AG10803 (cell line): ENCODE data around the gene DRG1.
"Not testable (repeated sequence)": the region's sequence is repeated elsewhere in the genome, so short reads cannot be mapped to it uniquely, and the experiment has no call there.

Source experiments
- DNase-seq: peaks from one replicate; pipeline ENCODE4 v3.0.0; 2010; ENCODE audit warnings: low read depth
- H3K4me3 ChIP-seq: 2 replicates; pipeline ENCODE4 v1.5.1; 2011; ENCODE audit warnings: mild to moderate bottlenecking, low read length, control low read depth
- TF ChIP-seq, protein P1 (sequence below): conservative IDR thresholded peaks from 2 replicates; pipeline ENCODE4 v1.5.1; 2011; ENCODE audit warnings: mild to moderate bottlenecking, low read length, control low read depth, inconsistent platforms

The DRG1 gene

GRCh38 chr22:31363885-31364465, 35.4 kb upstream of the DRG1 start:
- DNase-seq: no peak
- H3K4me3 ChIP-seq: no peak overlapping the region
- TF ChIP-seq, protein P1, sequence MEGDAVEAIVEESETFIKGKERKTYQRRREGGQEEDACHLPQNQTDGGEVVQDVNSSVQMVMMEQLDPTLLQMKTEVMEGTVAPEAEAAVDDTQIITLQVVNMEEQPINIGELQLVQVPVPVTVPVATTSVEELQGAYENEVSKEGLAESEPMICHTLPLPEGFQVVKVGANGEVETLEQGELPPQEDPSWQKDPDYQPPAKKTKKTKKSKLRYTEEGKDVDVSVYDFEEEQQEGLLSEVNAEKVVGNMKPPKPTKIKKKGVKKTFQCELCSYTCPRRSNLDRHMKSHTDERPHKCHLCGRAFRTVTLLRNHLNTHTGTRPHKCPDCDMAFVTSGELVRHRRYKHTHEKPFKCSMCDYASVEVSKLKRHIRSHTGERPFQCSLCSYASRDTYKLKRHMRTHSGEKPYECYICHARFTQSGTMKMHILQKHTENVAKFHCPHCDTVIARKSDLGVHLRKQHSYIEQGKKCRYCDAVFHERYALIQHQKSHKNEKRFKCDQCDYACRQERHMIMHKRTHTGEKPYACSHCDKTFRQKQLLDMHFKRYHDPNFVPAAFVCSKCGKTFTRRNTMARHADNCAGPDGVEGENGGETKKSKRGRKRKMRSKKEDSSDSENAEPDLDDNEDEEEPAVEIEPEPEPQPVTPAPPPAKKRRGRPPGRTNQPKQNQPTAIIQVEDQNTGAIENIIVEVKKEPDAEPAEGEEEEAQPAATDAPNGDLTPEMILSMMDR: no peak

GRCh38 chr22:31367426-31367825, 32.0 kb upstream of the DRG1 start:
- TF ChIP-seq, protein P1: no peak
- no peak overlapping the region for H3K4me3 ChIP-seq
- no peak for DNase-seq

GRCh38 chr22:31377612-31378011, 21.8 kb upstream of the DRG1 start:
- TF ChIP-seq, protein P1: no peak
- DNase-seq: no peak
- no peak overlapping the region for H3K4me3 ChIP-seq

DNA sequence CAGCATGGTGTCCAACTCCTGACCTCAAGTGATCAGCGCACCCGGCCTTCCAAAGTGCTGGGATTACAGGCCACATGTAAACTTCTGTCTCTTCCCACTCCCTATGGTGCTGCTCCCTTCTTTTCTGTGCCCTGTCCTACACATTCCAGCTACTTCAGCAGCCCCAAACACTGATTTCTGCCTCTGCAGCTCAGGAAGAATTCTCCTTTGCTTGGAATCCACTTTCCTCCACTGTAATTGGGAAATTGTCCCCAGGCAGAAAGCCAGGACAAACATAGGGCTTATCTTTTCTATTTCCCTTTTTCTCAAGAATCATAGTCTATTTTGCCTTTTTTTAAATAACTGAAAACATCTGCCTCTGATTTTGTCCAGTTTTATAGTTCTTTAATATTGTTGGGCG, 21.3 kb upstream of the DRG1 start:
- DNase-seq: peak; percentile 15
- TF ChIP-seq, protein P1: no peak
- no peak overlapping the region for H3K4me3 ChIP-seq

- not testable (repeated sequence) for DNase-seq, H3K4me3 ChIP-seq
Measured at GRCh38 chr22:31378651-31379050, 20.8 kb upstream of the DRG1 start.

DNA sequence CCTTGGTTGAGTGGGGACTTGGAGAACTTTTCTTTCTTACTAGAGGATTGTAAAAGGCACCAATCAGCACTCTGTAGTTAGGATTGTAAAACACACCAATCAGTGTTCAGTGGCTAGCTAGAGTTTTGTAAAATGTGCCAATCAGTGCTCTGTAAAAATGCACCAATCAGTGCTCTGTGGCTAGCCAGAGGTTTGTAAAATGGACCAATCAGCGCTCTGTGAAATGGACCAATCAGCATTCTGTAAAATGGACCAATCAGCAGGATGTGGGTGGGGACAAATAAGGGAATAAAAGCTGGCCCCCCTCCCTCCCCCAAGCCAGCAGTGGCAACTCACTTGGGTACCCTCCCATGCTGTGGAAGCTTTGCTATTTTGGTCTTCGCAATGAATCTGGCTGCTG, 5.5 kb upstream of the DRG1 start:
- no peak for DNase-seq

DNA sequence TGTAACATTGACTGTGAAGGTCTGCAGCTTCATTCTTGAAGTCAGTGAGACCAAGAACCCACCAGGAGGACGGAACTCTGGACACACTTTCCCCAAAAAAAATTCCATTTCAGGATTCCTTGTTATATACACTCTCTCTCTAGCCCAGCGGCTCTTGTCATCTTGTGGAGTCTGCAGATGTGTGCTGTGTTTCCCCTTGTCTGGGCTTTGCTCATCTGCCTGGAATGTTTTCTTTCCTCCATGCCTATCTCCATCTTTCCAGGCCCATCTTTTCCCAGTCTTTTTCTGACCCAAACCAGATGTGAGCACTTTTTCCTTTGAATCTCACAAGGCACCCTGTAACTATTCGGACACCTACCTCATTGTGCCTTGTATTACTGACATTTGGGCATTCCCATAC, 5.1 kb upstream of the DRG1 start:
- DNase-seq: peak; percentile 59
- H3K4me3 ChIP-seq: no peak overlapping the region
- TF ChIP-seq, protein P1: no peak

More for the DNA sequence above, 5.5 kb upstream of the DRG1 start:
- no peak overlapping the region for H3K4me3 ChIP-seq
- TF ChIP-seq, protein P1: no peak

- no peak overlapping the region for H3K4me3 ChIP-seq
- DNase-seq: no peak
- TF ChIP-seq, protein P1: no peak
Measured at GRCh38 chr22:31398231-31398630, 1.2 kb upstream of the DRG1 start.
